ENCODE data around the gene LETMD1.

DNA sequence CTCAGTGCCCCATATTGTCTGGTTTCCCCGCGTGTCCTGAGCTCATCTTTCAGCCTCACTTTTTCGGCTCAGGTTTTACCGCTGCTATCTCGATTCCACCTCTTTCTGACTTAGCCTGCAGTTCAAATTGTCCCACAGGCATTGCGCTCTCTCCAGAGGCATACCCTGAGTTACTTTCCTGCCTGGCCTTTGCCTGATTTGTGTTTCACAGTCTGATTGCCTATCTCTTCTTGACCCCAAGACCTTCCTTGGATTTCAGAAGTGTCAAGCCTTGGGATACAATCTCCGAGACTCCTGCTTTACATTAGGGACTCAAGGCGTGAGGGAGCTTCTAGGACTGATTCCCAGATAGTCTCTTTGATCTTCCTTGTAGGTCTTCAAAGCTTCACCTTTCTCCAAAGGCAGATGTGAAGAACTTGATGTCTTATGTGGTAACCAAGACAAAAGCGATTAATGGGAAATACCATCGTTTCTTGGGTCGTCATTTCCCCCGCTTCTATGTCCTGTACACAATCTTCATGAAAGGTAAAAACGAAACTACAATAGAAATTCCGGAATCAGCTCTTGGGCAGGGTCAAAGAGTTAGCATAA is 629 bp downstream of the LETMD1 start:
- TF ChIP-seq, protein P1, sequence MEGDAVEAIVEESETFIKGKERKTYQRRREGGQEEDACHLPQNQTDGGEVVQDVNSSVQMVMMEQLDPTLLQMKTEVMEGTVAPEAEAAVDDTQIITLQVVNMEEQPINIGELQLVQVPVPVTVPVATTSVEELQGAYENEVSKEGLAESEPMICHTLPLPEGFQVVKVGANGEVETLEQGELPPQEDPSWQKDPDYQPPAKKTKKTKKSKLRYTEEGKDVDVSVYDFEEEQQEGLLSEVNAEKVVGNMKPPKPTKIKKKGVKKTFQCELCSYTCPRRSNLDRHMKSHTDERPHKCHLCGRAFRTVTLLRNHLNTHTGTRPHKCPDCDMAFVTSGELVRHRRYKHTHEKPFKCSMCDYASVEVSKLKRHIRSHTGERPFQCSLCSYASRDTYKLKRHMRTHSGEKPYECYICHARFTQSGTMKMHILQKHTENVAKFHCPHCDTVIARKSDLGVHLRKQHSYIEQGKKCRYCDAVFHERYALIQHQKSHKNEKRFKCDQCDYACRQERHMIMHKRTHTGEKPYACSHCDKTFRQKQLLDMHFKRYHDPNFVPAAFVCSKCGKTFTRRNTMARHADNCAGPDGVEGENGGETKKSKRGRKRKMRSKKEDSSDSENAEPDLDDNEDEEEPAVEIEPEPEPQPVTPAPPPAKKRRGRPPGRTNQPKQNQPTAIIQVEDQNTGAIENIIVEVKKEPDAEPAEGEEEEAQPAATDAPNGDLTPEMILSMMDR (IDR thresholded peaks at IDR 0.05): no peak
- no peak for TF ChIP-seq POLR2A (IDR thresholded peaks at IDR 0.05)
